Mesendoderm (in vitro differentiated cells): ENCODE data around the gene CLASP2. TPM values are rescaled to one million over a fixed set of nuclear protein-coding genes. Genes with fewer than 3 reads are reported as not detected.
"Not testable (repeated sequence)": the region's sequence is repeated elsewhere in the genome, so short reads cannot be mapped to it uniquely, and the experiment has no call there.

Experiments
- DNase-seq: peaks from one replicate; pipeline ENCODE4 v3.0.0; 2013
- H2AK5ac ChIP-seq: 2 replicates; pipeline ENCODE4 v1.6.1; 2013; ENCODE audit warnings: low read length, inconsistent platforms
- H2BK120ac ChIP-seq: 2 replicates; pipeline ENCODE4 v1.6.1; 2013; ENCODE audit warnings: low read depth, mild to moderate bottlenecking, low read length, moderate library complexity, mixed read lengths
- H2BK15ac ChIP-seq: replicated peaks from 2 replicates; pipeline ENCODE4 v1.6.1; 2013; ENCODE audit warnings: low read depth, mild to moderate bottlenecking, moderate library complexity
- H2BK5ac ChIP-seq: 2 replicates; pipeline ENCODE4 v1.6.1; 2013; ENCODE audit warnings: low read length, inconsistent platforms
- H3K18ac ChIP-seq: 2 replicates; pipeline ENCODE4 v1.6.1; 2013; ENCODE audit warnings: mild to moderate bottlenecking, low read length, mixed read lengths
- H3K23ac ChIP-seq: one replicate; pipeline ENCODE4 v1.6.1; 2013; ENCODE audit warnings: low read length
- H3K27ac ChIP-seq: 2 replicates; pipeline ENCODE4 v1.5.1; 2013; ENCODE audit warnings: low read depth, mild to moderate bottlenecking, inconsistent platforms, low read length, moderate library complexity
- H3K27me3 ChIP-seq: 2 replicates; pipeline ENCODE4 v1.6.1; 2013; ENCODE audit warnings: low read length, control low read depth, mild to moderate bottlenecking, inconsistent platforms; ENCODE audit not compliant: insufficient read depth, poor library complexity
- H3K36me3 ChIP-seq: 2 replicates; pipeline ENCODE4 v1.6.1; 2013; ENCODE audit warnings: low read length, inconsistent platforms; ENCODE audit not compliant: control insufficient read depth, insufficient read depth
- H3K4ac ChIP-seq: one replicate; pipeline ENCODE4 v1.6.1; 2013; ENCODE audit warnings: low read depth, mild to moderate bottlenecking, low read length, moderate library complexity
- H3K4me1 ChIP-seq: 2 replicates; pipeline ENCODE4 v1.6.1; 2013; ENCODE audit warnings: low read depth, low read length, inconsistent platforms; ENCODE audit not compliant: control insufficient read depth
- H3K4me2 ChIP-seq: 2 replicates; pipeline ENCODE4 v1.6.1; 2013; ENCODE audit warnings: low read length
- H3K4me3 ChIP-seq: 2 replicates; pipeline ENCODE4 v1.5.1; 2013; ENCODE audit warnings: mild to moderate bottlenecking, low read length
- H3K56ac ChIP-seq: one replicate; pipeline ENCODE4 v1.6.1; 2013; ENCODE audit warnings: low read length
- H3K79me1 ChIP-seq: 2 replicates; pipeline ENCODE4 v1.6.1; 2013; ENCODE audit warnings: low read length, inconsistent platforms
- H3K79me2 ChIP-seq: 2 replicates; pipeline ENCODE4 v1.6.1; 2013; ENCODE audit warnings: mild to moderate bottlenecking, low read length; ENCODE audit not compliant: control insufficient read depth, insufficient read depth
- H3K9ac ChIP-seq: 2 replicates; pipeline ENCODE4 v1.6.1; 2013; ENCODE audit warnings: low read length, inconsistent platforms
- H4K5ac ChIP-seq: one replicate; pipeline ENCODE4 v1.6.1; 2013; ENCODE audit warnings: low read length
- H4K8ac ChIP-seq: one replicate; pipeline ENCODE4 v1.6.1; 2013; ENCODE audit warnings: low read depth, mild to moderate bottlenecking, control low read depth, low read length, moderate library complexity
- WGBS: extraction: QIAGEN DNeasy Blood & Tissue Kit; methylation state at CpG from one replicate; pipeline ENCODE4 v1.1.7; 2013; ENCODE audit warnings: low lambda C conversion rate, missing lambda C conversion rate; ENCODE audit not compliant: insufficient coverage; ENCODE audit errors: extremely low coverage; 5-methylcytosine and 5-hydroxymethylcytosine counted together
- polyA plus RNA-seq, 2 experiments: library from polyadenylated mRNA; stranded (reverse); fragments of 200-250 nt; gene quantifications; one replicate each; pipeline ENCODE4 v1.2.3, GENCODE V29; 2013

The CLASP2 gene
- 18.2 TPM for polyA plus RNA-seq (2013, experiment 1 of 2)
- 19.6 TPM for polyA plus RNA-seq (2013, experiment 2 of 2)

GRCh38 chr3:33717866-33718594 is at the start of gene CLASP2:
CLASP2 (minus strand) TSS chr3:33718254; CDS start chr3:33718002, 252 bp downstream.
- Histone ChIP-seq H3K79me1 (peaks cover 4% of the 10 kb centered on the region), H3K18ac (peak within 1 kb of the TSS; percentile 99), H3K9ac (peak within 1 kb of the TSS; percentile 94), H3K4ac (peak within 1 kb of the TSS; percentile 86), H2AK5ac (no peak within 1 kb of the TSS), H3K36me3 (no peaks in the 10 kb centered on the region), H2BK15ac (no peak within 1 kb of the TSS), H2BK120ac (no peak within 1 kb of the TSS), H4K8ac (peak within 1 kb of the TSS; percentile 90), H4K5ac (no peak within 1 kb of the TSS), H3K4me2 (peak within 1 kb of the TSS; percentile 52), H3K27ac (peak within 1 kb of the TSS; percentile 66), H3K4me3 (peak within 1 kb of the TSS; percentile 91), H3K23ac (no peak within 1 kb of the TSS), H2BK5ac (no peak within 1 kb of the TSS), H3K79me2 (peaks cover 30% of the 10 kb centered on the region), H3K27me3 (no peaks in the 10 kb centered on the region), H3K4me1 (peaks cover 3% of the 10 kb centered on the region), H3K56ac (peak within 1 kb of the TSS; percentile 97)
- WGBS, result no CpG with 5 or more reads among the region's 68 CpGs
- peak; percentile 94 for DNase-seq

- H3K36me3 ChIP-seq, result no peaks in the 10 kb centered on the region
- no peak overlapping the region for H3K23ac ChIP-seq
- no peak overlapping the region for H3K4ac ChIP-seq
- no peak overlapping the region for H2AK5ac ChIP-seq
- H4K5ac ChIP-seq, result no peak overlapping the region
- no peaks in the 10 kb centered on the region for H3K4me1 ChIP-seq
- WGBS, result no CpG with 5 or more reads among the region's 2 CpGs
- no peak overlapping the region for H2BK5ac ChIP-seq
- H3K9ac ChIP-seq, result no peak overlapping the region
- H3K79me2 ChIP-seq, result no peaks in the 10 kb centered on the region
- H3K4me3 ChIP-seq, result no peak overlapping the region
- no peak overlapping the region for H3K27ac ChIP-seq
- H3K4me2 ChIP-seq, result no peak overlapping the region
- no peak overlapping the region for H2BK15ac ChIP-seq
- H2BK120ac ChIP-seq, result no peak overlapping the region
- H3K79me1 ChIP-seq, result no peaks in the 10 kb centered on the region
- DNase-seq, result peak; percentile 8
- no peak overlapping the region for H3K18ac ChIP-seq
- H3K27me3 ChIP-seq, result no peaks in the 10 kb centered on the region
- no peak overlapping the region for H4K8ac ChIP-seq
- no peak overlapping the region for H3K56ac ChIP-seq
Measured at GRCh38 chr3:33758864-33759263, 40.8 kb upstream of the CLASP2 start.

DNA sequence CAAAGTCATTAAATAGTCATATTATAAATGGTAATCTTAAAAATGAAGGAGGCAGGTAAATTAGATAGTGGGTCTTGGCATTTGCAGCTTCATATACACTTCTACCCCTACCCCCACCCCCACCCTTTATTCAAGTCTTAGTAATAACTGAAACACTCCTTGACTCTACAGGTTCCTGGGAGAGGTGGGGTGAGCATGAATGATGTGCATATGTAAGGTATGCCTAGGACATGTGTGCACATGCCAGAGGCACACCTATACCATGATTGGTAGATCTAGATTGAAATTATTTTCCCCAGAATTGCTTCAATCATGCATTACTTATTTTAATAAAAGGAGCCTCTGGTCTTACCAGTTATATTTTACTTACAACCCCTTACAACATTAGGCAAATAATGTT is 40.2 kb upstream of the CLASP2 start:
- Histone ChIP-seq H3K4me1 (no peaks in the 10 kb centered on the region), H3K9ac (no peak overlapping the region), H3K79me1 (no peaks in the 10 kb centered on the region), H3K27ac (no peak overlapping the region), H2BK5ac (no peak overlapping the region), H3K4me2 (no peak overlapping the region), H3K36me3 (no peaks in the 10 kb centered on the region), H3K4ac (no peak overlapping the region), H2BK15ac (no peak overlapping the region), H3K79me2 (no peaks in the 10 kb centered on the region), H3K27me3 (no peaks in the 10 kb centered on the region), H3K4me3 (no peak overlapping the region), H4K8ac (no peak overlapping the region), H2AK5ac (no peak overlapping the region), H3K56ac (no peak overlapping the region), H3K23ac (no peak overlapping the region), H4K5ac (no peak overlapping the region), H2BK120ac (no peak overlapping the region), H3K18ac (no peak overlapping the region)
- no peak for DNase-seq

GRCh38 chr3:33754391-33754790 is 36.3 kb upstream of the CLASP2 start:
- H3K36me3 ChIP-seq, DNase-seq: not testable (repeated sequence)
- no CpG with 5 or more reads among the region's 1 CpG for WGBS

DNA sequence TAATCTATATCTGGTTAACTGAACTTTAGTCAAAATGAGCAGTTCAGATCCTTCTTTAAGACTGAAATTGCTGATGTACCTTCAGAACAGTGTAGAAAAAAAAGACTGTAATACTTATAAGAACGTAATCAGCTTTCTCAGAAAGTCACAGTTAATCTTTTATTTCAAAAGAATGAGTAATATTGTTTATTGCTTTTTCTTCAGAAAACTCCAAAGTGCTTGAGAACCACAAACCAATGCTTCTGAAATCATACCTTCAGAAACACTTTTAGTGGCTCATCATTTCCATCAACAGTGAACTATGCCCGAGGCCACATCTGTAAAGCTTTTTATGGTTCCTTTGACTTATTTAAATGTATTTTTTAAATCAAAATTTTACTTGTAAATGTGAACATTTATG is 33.3 kb upstream of the CLASP2 start:
- no peak overlapping the region for H3K9ac ChIP-seq
- no peak for DNase-seq
- H3K18ac ChIP-seq, result no peak overlapping the region
- no peak overlapping the region for H3K23ac ChIP-seq
- no peak overlapping the region for H4K5ac ChIP-seq
- H3K36me3 ChIP-seq, result no peaks in the 10 kb centered on the region
- H2BK5ac ChIP-seq, result no peak overlapping the region
- H4K8ac ChIP-seq, result no peak overlapping the region
- no peaks in the 10 kb centered on the region for H3K79me1 ChIP-seq
- no peak overlapping the region for H3K4me3 ChIP-seq
- H2AK5ac ChIP-seq, result no peak overlapping the region
- WGBS, result no CpG with 5 or more reads among the region's 2 CpGs
- H3K56ac ChIP-seq, result no peak overlapping the region
- no peak overlapping the region for H3K27ac ChIP-seq
- no peak overlapping the region for H2BK15ac ChIP-seq
- H3K79me2 ChIP-seq, result no peaks in the 10 kb centered on the region
- no peaks in the 10 kb centered on the region for H3K4me1 ChIP-seq
- H3K4ac ChIP-seq, result no peak overlapping the region
- H3K27me3 ChIP-seq, result no peaks in the 10 kb centered on the region
- H3K4me2 ChIP-seq, result no peak overlapping the region
- H2BK120ac ChIP-seq, result no peak overlapping the region

More at GRCh38 chr3:33754391-33754790, 36.3 kb upstream of the CLASP2 start:
- H3K4me2 ChIP-seq, H3K9ac ChIP-seq, H3K4me1 ChIP-seq, H4K5ac ChIP-seq, H3K18ac ChIP-seq, H4K8ac ChIP-seq, H3K4ac ChIP-seq, H3K56ac ChIP-seq, H3K27ac ChIP-seq, H3K79me2 ChIP-seq, H2BK15ac ChIP-seq, H2BK120ac ChIP-seq, H2AK5ac ChIP-seq, H3K4me3 ChIP-seq, H3K79me1 ChIP-seq, H3K23ac ChIP-seq, H2BK5ac ChIP-seq, H3K27me3 ChIP-seq: not testable (repeated sequence)

- WGBS, result no CpG with 5 or more reads among the region's 3 CpGs
- peak; percentile 9 for DNase-seq
- no peak overlapping the region for H3K9ac ChIP-seq
Measured at GRCh38 chr3:33750211-33750548, 32.1 kb upstream of the CLASP2 start.

More at GRCh38 chr3:33750211-33750548, 32.1 kb upstream of the CLASP2 start:
- H3K4me1 ChIP-seq, result no peaks in the 10 kb centered on the region
- no peak overlapping the region for H3K27ac ChIP-seq
- H4K8ac ChIP-seq, result no peak overlapping the region
- no peak overlapping the region for H2BK5ac ChIP-seq
- H3K79me1 ChIP-seq, result no peaks in the 10 kb centered on the region
- no peak overlapping the region for H3K4ac ChIP-seq
- no peak overlapping the region for H2BK15ac ChIP-seq
- no peak overlapping the region for H3K56ac ChIP-seq
- H3K23ac ChIP-seq, result no peak overlapping the region
- no peaks in the 10 kb centered on the region for H3K36me3 ChIP-seq
- no peak overlapping the region for H4K5ac ChIP-seq
- no peak overlapping the region for H2AK5ac ChIP-seq
- H2BK120ac ChIP-seq, result no peak overlapping the region
- no peaks in the 10 kb centered on the region for H3K27me3 ChIP-seq
- no peak overlapping the region for H3K4me2 ChIP-seq
- H3K18ac ChIP-seq, result no peak overlapping the region
- no peaks in the 10 kb centered on the region for H3K79me2 ChIP-seq
- H3K4me3 ChIP-seq, result no peak overlapping the region
